Stimulated activated CD8-positive, alpha-beta memory T cell treated with anti-CD3 and anti-CD28 coated beads, Interleukin-15, amount 100 ng/mL, for 48 hours (primary cell): ENCODE measurements around the gene EML5.

Source experiments
- DNase-seq, 2 donors: peaks; one replicate each; pipeline ENCODE4 v3.0.0-alpha.2; 2020; ENCODE audit warnings: low read depth in 2 of 2

The EML5 gene

GRCh38 chr14:88616697-88617096, 176.1 kb downstream of the EML5 start:
- no peak for DNase-seq

DNA sequence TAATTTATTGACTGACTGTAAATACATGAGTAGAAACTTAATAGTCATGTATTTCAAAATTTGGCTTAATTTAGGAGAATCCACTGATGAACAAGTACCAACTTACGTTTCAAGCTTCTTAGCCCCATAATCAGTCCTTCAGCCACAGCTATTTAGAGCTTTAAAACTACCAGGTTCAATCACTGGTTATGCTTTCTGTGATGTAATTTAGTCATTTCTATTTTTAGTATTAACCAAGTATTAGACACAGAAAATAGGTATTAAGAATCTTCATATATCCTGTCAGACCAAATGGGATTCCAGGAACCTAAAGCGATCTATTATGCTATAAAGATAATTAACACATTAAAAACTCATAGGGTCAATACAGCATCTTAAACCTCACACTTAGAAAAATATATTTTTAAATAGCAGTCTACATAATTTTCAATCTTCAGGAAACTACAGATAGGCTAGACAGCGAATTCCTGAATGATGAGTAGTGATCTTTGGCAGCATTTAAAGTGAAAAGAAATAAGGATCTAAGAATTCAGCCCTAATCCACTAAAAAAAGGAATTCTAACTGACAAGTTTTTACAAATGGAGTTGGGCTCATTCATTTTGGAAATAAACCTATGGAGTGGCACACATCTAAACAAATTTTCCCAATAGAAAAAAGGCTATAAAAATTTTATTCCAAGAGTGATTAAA, 178.4 kb downstream of the EML5 start:
- DNase-seq, result no peak

- no peak for DNase-seq
Measured at GRCh38 chr14:88613552-88614010, 179.2 kb downstream of the EML5 start.

- no peak for DNase-seq
Measured at GRCh38 chr14:88612981-88613380, 179.8 kb downstream of the EML5 start.

DNA sequence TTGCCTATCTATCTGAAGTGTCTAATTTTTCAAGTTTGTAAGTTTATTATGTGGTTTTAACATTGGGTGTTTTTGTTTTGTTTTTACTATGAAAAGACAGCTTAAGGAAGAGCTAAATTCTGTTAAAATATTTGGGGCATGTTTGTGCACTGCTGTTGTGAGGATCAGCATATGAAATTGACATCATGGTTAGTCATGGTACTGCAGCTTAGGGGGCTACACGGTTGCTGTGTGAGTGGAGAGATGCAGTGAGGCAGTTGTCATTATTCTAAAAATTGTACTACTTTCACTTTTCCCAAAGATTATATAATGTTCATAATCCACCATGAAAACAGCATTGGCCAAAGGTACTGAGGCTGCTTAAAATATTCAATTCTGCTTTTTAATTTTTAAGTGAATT, 180.9 kb downstream of the EML5 start:
- no peak for DNase-seq

DNA sequence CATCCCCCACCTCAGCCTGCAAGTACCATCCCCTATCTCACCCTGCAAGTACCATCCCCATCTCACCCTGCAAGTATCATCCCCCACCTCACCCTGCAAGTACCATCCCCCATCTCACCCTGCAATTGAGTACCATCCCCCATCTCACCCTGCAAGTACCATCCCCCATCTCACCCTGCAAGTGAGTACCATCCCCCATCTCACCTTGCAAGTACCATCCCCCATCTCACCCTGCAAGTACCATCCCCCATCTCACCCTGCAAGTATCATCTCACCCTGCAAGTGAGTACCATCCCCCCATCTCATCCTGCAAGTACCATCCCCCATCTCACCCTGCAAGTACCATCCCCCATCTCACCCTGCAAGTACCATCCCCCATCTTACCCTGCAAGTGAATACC, 184.9 kb downstream of the EML5 start:
- no peak for DNase-seq

- no peak for DNase-seq
Measured at GRCh38 chr14:88605594-88605993, 187.2 kb downstream of the EML5 start.

- DNase-seq, result no peak
Measured at GRCh38 chr14:88604212-88604611, 188.5 kb downstream of the EML5 start.

DNA sequence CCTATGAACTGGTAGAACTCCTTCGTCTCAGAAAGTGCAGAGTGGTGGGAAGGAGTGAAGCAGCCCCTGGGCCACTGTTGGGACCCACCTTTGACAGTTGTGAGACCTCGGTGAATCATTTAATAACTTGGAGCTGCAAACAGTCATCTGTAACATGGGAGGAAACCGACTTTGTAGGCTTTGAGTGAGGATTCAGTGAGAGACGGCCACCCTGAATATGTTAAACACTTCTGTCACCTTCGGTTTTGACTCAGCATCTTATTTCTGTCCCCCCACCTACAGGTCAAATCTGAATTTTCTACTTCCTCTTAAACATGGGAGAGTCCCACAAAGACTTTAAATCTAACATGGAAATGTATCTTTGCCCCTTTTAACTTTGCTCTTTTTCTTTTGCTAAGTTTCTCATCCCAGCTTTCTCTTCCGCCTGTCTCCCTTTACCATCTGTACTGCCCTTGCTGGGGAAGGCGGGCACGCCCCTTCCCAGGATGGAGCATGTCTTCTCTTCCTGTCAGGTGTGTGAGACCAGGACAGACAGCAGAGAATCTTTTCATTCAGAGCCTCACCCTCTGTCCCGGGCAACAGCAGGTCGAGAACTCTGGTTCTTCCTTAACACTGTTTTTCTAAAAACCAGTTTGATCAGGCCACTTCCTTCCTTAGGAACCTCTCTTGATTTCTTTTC, 192.9 kb downstream of the EML5 start:
- peak; percentile 8 to 27 for DNase-seq

DNA sequence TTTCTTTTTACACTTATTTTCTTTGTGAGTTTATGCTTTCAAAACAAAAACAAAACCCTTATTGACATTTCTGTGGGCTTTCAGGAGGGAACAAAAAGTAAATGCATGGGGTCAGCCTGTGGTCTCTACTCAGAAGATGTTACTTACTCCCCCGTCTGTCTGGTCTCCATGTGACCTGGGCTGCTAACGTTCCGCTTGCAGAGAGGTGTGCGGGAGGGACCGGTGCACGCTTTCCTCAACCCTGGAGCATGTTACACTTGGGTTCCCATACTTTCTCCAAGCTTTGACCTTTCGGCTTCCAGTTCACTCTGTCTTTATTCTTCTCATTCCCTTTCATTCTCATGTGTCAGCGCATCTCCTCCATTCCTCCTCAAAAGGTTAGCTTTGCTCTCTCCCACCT, 193.4 kb downstream of the EML5 start:
- no peak for DNase-seq

DNA sequence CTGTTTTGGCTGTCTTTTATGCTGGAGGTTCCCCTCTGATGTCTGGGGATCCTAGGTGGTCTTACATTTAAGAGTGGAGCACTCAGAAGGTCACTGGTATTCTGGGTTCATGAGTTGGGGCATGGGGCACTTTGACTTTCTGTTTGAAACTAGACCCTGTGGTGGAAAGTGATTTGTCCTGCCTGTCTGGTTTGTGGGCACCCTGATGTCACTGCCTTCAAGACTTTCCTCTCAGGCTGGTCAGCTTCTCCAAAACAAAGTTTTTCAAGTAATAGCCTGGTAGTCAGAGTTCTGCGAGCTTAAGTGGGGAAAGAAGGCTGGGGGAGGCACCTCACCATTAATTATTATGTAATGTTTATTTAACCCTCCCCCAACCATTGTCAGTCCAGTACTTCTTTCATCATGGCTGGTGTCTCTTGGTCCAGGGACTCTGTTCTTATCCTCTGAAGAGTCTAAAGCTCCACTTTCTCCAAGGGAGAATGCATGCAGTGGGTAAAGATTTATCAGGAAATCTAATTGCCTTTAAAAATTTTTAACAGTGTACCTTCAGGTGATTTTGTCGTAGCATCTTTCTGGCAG, 194.6 kb downstream of the EML5 start:
- DNase-seq, result no peak

GRCh38 chr14:88597601-88598000, 195.2 kb downstream of the EML5 start:
- no peak for DNase-seq

DNA sequence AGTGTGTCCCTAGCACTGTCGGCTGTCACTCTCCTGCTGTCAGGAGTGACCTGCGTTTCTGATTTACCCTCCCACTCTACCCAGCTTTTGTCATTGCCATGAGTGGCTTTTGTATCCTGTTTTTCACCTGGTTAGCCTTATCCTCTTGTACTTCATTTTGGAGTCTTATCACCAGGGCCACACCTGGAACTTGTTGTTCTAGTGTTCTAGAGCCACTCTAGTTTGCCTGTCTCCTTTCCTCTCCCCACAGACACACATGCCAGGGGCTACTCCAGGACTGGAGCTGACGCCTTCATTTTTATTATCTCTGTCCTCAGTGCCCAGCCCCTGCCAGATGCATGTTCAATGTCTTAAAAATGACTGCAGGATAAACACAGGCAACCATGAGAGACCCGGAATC, 195.7 kb downstream of the EML5 start:
- no peak for DNase-seq

DNA sequence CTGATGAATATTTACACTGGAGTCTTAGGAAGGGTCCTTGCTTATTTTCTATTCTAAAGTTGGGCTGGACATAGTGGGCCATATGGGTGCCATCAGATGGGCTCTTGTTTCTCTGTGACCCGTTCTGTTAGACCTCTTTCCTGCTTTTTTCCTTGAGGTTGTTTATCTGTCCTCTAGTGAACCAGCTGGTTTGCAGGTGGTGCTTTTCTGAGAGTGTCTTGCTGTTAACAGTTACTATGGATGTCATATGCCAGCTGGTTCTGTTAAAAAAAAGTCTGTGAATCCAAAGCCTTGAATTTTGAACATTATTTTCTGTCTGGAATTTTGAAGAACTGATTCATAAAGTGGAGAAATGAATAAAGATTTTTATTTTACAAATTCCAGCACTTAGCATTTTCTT, 200.7 kb downstream of the EML5 start:
- DNase-seq, result no peak

GRCh38 chr14:88590173-88590572, 202.6 kb downstream of the EML5 start:
- no peak for DNase-seq

DNA sequence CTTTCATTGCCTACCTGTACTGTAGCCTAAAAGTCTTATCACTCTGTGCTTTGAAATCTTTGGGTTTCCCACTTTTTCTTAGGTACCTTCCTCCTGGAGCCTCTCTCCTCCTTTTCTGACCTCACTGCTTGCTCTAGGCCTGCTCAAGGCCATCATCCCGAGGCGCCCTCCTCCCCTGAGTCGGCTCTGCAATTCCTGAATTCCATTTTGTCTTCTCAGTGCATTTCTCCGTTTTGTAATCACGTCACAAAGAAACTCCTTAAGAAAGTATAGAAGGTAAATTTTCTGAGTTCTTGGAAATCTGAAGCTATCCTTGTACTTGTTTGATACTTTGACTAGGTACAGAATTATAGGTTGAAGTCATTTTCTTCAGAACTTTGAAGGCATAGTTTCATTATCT, 204.7 kb downstream of the EML5 start:
- no peak for DNase-seq

DNA sequence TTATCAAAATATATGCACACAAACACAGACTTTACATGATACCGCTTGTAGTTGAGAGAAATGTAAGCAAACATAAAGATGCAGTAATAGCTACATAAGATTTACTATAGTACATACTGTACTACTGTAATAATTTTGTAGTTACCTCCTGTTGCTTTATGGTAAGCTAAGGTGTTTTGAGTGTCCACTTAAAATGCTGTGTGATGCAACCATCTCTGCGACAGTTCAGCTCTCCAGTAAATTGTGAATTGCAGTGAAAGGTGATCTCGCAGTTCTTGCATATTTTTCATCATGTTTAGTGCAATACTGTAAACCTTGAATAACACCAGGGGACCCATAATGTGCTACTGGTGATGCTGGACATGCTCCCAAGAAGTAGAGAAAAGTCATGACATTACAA, 208.3 kb downstream of the EML5 start:
- DNase-seq, result no peak

GRCh38 chr14:88576222-88576621, 216.5 kb downstream of the EML5 start:
- no peak for DNase-seq

- no peak for DNase-seq
Measured at GRCh38 chr14:88572117-88572516, 220.6 kb downstream of the EML5 start.

GRCh38 chr14:88568196-88568595, 224.6 kb downstream of the EML5 start:
- no peak for DNase-seq

DNA sequence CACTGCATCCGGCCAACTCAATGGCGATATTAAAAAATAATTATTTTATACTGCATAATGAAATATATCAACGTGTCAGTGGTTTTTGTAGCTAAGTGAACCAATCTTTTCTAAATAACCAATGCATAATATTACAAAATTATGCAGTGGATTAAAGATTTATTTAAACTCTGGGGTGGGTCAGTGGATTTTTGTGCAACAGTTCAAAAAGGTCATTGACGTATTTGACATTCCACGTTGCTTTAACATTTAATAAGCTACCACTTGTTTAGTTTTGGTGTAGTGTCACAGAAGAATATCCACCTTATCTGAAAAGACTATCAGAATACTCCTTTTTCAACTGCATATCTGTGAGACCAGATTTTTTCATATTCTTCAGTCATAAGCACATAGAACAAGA, 227.3 kb downstream of the EML5 start:
- DNase-seq, result no peak

DNA sequence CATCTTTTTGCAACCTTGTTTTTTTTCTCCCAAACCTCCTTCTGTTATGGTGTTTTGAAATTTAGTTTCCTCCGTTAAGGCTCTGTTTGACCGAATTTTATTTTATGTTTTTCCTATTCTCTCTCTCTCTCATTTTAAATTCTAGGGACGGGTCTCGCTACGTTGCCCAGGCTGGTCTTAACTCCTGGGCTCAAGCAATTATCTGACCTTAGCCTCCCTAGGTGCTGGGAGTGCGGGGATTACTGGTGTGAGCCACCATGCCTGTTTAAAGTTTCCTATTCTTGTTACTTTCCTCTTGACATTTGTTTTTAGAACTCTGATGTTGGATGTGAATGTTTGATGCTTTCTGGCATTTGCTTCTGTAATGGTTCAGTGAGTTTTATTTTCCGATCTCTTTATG, 228.9 kb downstream of the EML5 start:
- DNase-seq, result no peak
